Neural progenitor cell (in vitro differentiated cells): ENCODE results near the gene TRAF5. TPM values are rescaled to one million over a fixed set of nuclear protein-coding genes. Genes with fewer than 3 reads are reported as not detected.

ENCODE experiments used
- DNase-seq: peaks from one replicate; pipeline ENCODE4 v3.0.0-alpha.2; 2016; ENCODE audit warnings: low spot score
- H2AFZ ChIP-seq: fragments of 200-600 bp; sonication (generic); replicated peaks from 2 replicates; pipeline ENCODE4 v1.6.1; 2016; ENCODE audit warnings: antibody characterized with exemption
- H3F3A ChIP-seq: fragments of 200-600 bp; sonication (generic); 2 replicates; pipeline ENCODE4 v1.6.1; 2016; ENCODE audit warnings: antibody characterized with exemption, low read depth
- H3K27ac ChIP-seq: fragments of 200-600 bp; sonication (generic); 2 replicates; pipeline ENCODE4 v1.5.1; 2016; ENCODE audit warnings: mild to moderate bottlenecking
- H3K27me3 ChIP-seq: fragments of 200-600 bp; sonication (generic); 2 replicates; pipeline ENCODE4 v1.6.1; 2016; ENCODE audit warnings: mild to moderate bottlenecking, moderate library complexity
- H3K36me3 ChIP-seq: fragments of 200-600 bp; sonication (generic); 2 replicates; pipeline ENCODE4 v1.5.1; 2016
- H3K4me1 ChIP-seq: fragments of 200-600 bp; sonication (generic); 2 replicates; pipeline ENCODE4 v1.6.1; 2016; ENCODE audit warnings: mixed run types
- H3K4me2 ChIP-seq: fragments of 200-600 bp; sonication (generic); 2 replicates; pipeline ENCODE4 v1.6.1; 2016
- H3K4me3 ChIP-seq: fragments of 200-600 bp; sonication (generic); 2 replicates; pipeline ENCODE4 v1.5.1; 2016
- H3K79me2 ChIP-seq: fragments of 200-600 bp; sonication (generic); 2 replicates; pipeline ENCODE4 v1.6.1; 2016; ENCODE audit warnings: low read depth
- H3K9ac ChIP-seq: fragments of 200-600 bp; sonication (generic); 2 replicates; pipeline ENCODE4 v1.6.1; 2016
- H3K9me3 ChIP-seq: fragments of 200-600 bp; sonication (generic); 2 replicates; pipeline ENCODE4 v1.5.1; 2016; ENCODE audit warnings: low read depth
- H4K20me1 ChIP-seq: fragments of 200-600 bp; sonication (generic); 2 replicates; pipeline ENCODE4 v1.6.1; 2016; ENCODE audit warnings: low read depth
- H3K27ac Mint-ChIP-seq: 3 replicates; pipeline ENCODE4 v1.8.0; 2021; ENCODE audit warnings: mixed read lengths
- H3K27me3 Mint-ChIP-seq: 2 replicates; pipeline ENCODE4 v1.8.0; 2022; ENCODE audit warnings: low read depth, mild to moderate bottlenecking, inconsistent platforms, moderate library complexity, mixed read lengths; ENCODE audit not compliant: insufficient read depth
- H3K36me3 Mint-ChIP-seq: 3 replicates; pipeline ENCODE4 v1.8.0; 2021; ENCODE audit warnings: mixed read lengths
- H3K4me1 Mint-ChIP-seq: 3 replicates; pipeline ENCODE4 v1.8.0; 2021; ENCODE audit warnings: mixed read lengths
- H3K4me3 Mint-ChIP-seq: 3 replicates; pipeline ENCODE4 v1.8.0; 2021; ENCODE audit warnings: mild to moderate bottlenecking, moderate library complexity, mixed read lengths
- H3K9me3 Mint-ChIP-seq: 3 replicates; pipeline ENCODE4 v1.8.0; 2020; ENCODE audit warnings: mixed read lengths
- EZH2 ChIP-seq: fragments of 200-600 bp; sonication (generic); IDR thresholded peaks from 2 replicates; pipeline ENCODE4 v1.6.1; 2017; ENCODE audit warnings: antibody characterized with exemption, mild to moderate bottlenecking, moderate library complexity
- EZH2phosphoT487 ChIP-seq: fragments of 200-600 bp; sonication (generic); IDR thresholded peaks from 2 replicates; pipeline ENCODE4 v1.6.1; 2017; ENCODE audit warnings: antibody characterized with exemption
- total RNA-seq: library from RNA; depleted of rRNA; stranded (reverse); fragments of >200 nt; gene quantifications from 2 replicates; pipeline ENCODE4 v1.2.3, GENCODE V29; 2015; ENCODE audit warnings: low replicate concordance
- TF ChIP-seq, protein P1 (sequence below): fragments of 200-600 bp; sonication (generic); IDR thresholded peaks from 2 replicates; pipeline ENCODE4 v1.5.1; 2017; ENCODE audit warnings: antibody characterized with exemption, mild to moderate bottlenecking

The TRAF5 gene
- total RNA-seq, 1 donor from 2014 or later, result 36.0 TPM

DNA sequence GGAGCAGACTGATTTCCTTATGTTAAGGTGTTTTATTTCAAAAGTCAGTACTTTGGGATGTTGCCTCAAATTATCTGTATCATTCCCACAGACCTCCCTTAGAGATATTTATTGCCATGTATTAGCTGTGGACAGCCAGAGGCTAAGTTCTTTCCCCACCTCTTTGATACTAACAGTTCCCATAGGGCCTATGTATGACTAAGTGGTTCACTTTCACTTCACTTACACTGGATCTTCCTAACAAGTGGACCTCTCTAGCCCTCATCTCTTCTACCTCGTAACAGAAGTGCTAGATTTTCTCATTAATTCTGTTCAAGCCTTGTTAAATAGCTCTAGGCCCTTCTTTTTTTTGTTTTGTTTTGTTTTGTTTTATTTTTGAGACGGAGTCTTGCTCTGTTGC lies 6.2 kb downstream of the TRAF5 start:
- TF ChIP-seq EZH2 (no peak), EZH2phosphoT487 (no peak)
- TF ChIP-seq, protein P1, sequence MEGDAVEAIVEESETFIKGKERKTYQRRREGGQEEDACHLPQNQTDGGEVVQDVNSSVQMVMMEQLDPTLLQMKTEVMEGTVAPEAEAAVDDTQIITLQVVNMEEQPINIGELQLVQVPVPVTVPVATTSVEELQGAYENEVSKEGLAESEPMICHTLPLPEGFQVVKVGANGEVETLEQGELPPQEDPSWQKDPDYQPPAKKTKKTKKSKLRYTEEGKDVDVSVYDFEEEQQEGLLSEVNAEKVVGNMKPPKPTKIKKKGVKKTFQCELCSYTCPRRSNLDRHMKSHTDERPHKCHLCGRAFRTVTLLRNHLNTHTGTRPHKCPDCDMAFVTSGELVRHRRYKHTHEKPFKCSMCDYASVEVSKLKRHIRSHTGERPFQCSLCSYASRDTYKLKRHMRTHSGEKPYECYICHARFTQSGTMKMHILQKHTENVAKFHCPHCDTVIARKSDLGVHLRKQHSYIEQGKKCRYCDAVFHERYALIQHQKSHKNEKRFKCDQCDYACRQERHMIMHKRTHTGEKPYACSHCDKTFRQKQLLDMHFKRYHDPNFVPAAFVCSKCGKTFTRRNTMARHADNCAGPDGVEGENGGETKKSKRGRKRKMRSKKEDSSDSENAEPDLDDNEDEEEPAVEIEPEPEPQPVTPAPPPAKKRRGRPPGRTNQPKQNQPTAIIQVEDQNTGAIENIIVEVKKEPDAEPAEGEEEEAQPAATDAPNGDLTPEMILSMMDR, result no peak
- no peak overlapping the region for H2AFZ ChIP-seq
- peaks cover 18% of the 10 kb centered on the region for H3F3A ChIP-seq
- H3K4me1 ChIP-seq, result peaks cover 24% of the 10 kb centered on the region
- H3K36me3 ChIP-seq, result no peaks in the 10 kb centered on the region
- Mint-ChIP-seq H3K9me3 (no peaks in the 10 kb centered on the region), H3K4me1 (peaks cover 39% of the 10 kb centered on the region), H3K27ac (no peak overlapping the region), H3K27me3 (peaks cover 6% of the 10 kb centered on the region), H3K36me3 (no peaks in the 10 kb centered on the region), H3K4me3 (no peak overlapping the region)
- H3K9me3 ChIP-seq, result no peaks in the 10 kb centered on the region
- no peak overlapping the region for H3K4me2 ChIP-seq
- H3K27me3 ChIP-seq, result peaks cover 3% of the 10 kb centered on the region
- no peak overlapping the region for H3K27ac ChIP-seq
- no peak overlapping the region for H3K4me3 ChIP-seq
- H3K79me2 ChIP-seq, result peaks cover 45% of the 10 kb centered on the region
- H3K9ac ChIP-seq, result no peak overlapping the region
- DNase-seq, result no peak
- peaks cover 12% of the 10 kb centered on the region for H4K20me1 ChIP-seq

DNA sequence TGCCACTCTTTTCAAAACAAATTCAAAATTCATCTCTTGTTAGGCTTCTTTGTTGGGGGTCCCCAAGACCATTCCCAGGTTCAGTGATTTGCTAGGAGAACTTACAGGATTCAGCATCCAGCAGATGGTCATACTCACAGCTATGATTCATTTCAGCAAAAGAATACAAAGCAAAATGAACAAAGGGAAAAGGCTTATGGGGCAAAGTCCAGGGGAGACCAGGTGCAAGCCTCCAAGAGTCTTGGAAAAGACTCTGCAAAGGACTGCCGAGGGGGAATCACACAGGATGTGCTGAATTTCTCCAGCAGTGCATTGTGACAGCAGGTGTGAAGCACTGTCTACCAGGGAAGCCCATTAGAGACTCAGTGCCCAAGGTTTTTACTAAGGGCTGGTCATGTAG lies 7.3 kb downstream of the TRAF5 start:
- peaks cover 29% of the 10 kb centered on the region for H3K4me1 Mint-ChIP-seq
- H3K4me2 ChIP-seq, result no peak overlapping the region
- peaks cover 8% of the 10 kb centered on the region for H3F3A ChIP-seq

DNA sequence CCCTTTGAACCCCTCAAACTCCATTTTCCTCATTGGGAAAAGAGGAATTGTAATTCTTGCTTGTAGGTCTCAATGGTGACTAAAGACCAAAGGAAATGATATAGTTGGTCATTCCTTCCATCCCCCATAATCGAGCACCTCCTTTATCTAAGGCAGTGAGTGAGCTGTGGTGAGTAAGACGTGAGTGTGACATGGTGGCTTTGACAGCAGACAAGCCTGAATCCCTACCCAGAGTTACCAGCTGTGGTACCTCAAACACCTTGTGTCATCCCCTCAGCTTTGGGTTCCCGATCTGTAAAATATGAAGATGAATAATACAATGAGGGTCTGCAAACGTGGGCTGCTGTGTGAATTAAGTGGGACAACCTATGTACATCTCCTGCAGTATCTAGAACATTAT lies 8.4 kb downstream of the TRAF5 start:
- Histone ChIP-seq H3K4me3 (no peak overlapping the region), H3K4me1 (peaks cover 3% of the 10 kb centered on the region), H3K9me3 (no peaks in the 10 kb centered on the region), H3K36me3 (no peaks in the 10 kb centered on the region), H3F3A (no peaks in the 10 kb centered on the region), H3K79me2 (peaks cover 26% of the 10 kb centered on the region), H3K9ac (no peak overlapping the region), H3K27ac (no peak overlapping the region), H4K20me1 (peaks cover 2% of the 10 kb centered on the region), H3K27me3 (no peaks in the 10 kb centered on the region), H3K4me2 (no peak overlapping the region), H2AFZ (no peak overlapping the region)
- Mint-ChIP-seq H3K27ac (no peak overlapping the region), H3K4me3 (no peak overlapping the region), H3K36me3 (no peaks in the 10 kb centered on the region), H3K4me1 (peaks cover 19% of the 10 kb centered on the region), H3K9me3 (no peaks in the 10 kb centered on the region), H3K27me3 (peaks cover 2% of the 10 kb centered on the region)
- DNase-seq, result no peak
- TF ChIP-seq EZH2phosphoT487, result no peak
- TF ChIP-seq EZH2, result no peak
- TF ChIP-seq, protein P1, result no peak

More for the DNA sequence above, 7.3 kb downstream of the TRAF5 start:
- TF ChIP-seq EZH2phosphoT487, result no peak
- no peak for TF ChIP-seq EZH2
- TF ChIP-seq, protein P1, result no peak
- Mint-ChIP-seq H3K4me3 (no peak overlapping the region), H3K27me3 (peaks cover 3% of the 10 kb centered on the region), H3K27ac (no peak overlapping the region), H3K36me3 (no peaks in the 10 kb centered on the region), H3K9me3 (no peaks in the 10 kb centered on the region)
- Histone ChIP-seq H3K79me2 (peaks cover 37% of the 10 kb centered on the region), H3K9ac (no peak overlapping the region), H3K4me3 (no peak overlapping the region), H4K20me1 (peaks cover 12% of the 10 kb centered on the region), H2AFZ (no peak overlapping the region), H3K27me3 (no peaks in the 10 kb centered on the region), H3K27ac (no peak overlapping the region), H3K4me1 (peaks cover 13% of the 10 kb centered on the region), H3K9me3 (no peaks in the 10 kb centered on the region), H3K36me3 (no peaks in the 10 kb centered on the region)
- no peak for DNase-seq
